HG02610 (cell line): Measurements from ENCODE around the gene LASP1NB.

Experiments used
- ATAC-seq: cut with Tn5 transposase; IDR thresholded peaks from one replicate; pipeline ENCODE4 v1.9.1; 2021; ENCODE audit warnings: mild to moderate bottlenecking, moderate library complexity; ENCODE audit not compliant: unreplicated experiment

The LASP1NB gene

DNA sequence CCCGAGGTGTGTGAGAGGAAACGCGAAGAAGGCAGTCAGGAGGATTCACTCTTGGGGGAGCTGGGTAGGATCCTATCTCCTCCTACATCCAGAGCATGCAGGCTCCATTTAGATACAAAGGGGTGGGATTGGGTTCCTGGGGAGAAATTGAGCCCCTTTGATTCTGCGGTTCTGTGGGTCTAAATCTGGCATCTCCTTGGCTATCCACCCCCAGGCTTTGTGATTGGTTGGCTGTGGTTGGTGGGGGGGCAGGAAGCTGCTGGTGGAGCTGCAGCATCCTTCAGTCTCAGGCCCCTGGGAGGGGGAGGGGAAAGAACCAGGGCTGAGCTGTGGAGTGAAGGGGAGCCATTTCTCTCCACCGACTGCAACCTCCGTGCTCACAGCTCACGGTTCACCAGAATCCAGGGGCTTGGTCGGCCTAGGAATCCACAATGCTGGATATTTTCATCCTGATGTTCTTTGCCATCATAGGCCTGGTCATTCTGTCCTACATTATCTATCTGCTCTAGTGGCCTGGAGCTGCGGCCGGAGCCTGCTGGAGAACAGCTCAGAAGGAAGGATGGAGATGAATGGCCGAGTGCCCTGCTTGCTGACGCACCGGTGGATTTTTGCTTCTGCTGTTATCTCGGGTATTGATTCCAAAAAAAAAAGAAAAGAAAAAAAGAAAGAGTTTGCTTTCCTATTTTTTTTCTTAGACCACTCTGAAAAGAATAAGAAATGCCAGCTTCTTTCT lies at the start of gene LASP1NB:
LASP1NB (plus strand) TSS at position 352 of the 733 bp plus-strand sequence.
- ATAC-seq: no peak

DNA sequence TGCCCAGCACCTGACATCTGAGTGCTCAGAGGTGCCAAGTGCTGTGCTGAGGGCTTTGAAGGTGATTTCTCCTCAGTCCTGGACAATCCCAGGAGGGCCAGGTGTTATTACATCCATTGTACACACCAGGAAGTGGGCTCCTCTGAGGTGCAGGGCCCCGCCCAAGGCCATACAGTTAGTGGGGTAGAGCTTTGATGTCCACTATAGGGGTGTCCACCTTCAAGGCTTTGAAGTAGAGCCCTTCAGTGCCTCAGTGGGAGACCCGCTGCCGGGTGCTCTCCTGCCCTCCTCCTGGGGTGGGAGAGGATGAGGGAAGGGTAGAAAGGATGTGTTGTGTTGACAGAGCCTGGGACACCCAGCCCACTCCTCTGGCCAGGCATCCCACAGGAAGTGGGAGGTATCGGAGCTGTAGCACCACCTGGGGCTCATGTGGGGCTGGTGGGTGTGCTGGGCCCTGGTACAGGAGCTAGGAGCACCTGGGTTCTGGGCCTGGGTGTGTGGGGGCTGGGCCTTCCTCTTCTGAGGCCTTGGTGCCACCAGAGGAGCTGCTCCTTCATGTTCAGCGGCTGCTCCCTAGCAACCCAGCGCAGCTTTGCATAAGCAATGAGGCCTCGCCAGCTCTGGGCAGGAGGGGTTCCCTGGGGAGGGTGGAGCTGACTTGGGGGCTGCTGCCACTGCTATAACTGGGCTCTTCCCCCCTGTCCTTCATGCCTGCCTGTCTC lies 48.1 kb upstream of the LASP1NB start:
- no peak for ATAC-seq

DNA sequence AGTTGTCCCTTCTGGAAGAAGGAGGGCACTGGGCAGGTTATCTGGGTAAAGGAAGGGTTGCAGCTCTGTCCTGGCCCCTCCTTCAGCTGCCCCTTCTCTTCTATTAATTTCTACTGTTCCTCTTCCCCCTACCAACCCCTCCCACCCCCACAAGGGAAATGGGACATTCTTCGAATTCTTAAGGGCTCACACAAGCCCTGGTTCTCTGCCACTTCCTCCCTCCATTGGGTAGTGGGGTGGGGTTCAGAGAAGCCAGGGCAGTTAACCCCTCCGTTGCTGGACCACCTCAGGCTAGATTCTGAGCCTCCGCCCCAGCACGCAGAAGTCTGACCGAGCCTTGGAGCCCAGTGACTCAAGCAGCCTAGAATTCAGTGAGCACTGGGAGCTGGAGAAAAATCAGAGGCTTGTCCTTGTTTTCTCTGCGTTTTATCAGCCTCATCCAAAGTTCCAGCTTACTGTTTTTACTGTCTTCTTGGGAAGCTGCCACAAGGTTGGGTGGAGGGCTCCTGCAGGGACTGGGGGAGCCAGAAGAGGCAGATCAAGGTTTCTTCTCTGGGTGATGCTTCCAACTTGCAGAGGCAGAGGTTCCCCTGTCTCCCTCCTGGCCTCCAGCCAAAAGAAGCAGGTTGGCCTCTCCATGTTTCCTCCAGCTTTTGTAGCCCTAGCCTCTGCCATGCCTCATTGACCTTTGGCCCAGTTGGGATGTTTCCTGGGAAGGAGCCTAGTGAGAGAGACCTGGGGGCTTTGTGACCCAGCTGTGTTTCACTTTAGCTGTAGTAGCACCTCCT lies 45.3 kb upstream of the LASP1NB start:
- ATAC-seq: no peak

DNA sequence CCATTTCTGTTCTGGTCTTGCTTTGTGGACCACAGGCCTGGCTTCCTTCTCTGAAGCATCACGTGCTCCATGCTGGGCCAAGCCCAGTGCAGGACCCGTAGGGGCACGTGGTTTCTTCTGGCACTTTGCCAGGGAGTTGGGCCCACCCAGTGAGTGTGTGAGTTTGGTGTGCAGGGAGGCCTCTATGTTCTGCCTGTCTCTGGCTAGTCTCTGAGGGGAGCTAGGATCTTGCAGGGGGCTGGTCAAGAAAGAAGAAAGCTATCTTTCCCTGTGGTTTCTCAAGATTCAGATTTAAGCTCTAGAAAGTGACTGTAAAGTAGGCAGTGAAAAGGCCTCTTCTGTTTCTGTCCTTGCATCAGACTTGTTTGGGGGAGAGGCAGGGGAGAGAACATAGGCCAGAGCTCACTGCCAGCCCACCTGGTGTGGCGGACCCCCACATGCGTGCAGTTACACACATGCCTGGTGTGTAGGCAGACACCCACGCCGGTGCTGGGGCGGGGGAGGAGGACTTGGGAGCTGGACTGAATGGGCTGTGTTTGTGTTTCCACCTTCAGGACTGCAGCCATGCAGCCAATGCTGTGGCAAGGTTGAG lies 43.7 kb upstream of the LASP1NB start:
- no peak for ATAC-seq

DNA sequence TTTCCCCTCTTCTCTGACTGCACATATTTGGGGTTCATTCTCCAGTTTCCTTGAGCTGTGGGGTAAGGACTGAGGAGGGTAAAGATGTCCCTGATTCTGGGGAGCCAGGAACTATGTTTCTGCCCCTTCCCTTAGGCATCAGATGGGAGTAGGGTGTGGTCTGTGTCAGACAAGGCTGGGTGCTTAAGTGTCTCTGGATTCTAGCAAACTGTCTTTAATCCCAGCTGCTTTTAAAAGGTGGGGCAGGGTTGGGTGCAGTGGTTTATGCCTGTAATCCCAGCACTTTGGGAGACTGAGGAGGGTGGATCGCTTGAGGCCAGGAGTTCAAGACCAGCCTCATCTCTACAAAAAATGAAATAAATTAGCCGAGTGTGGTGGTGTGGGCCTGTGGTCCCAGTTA lies 42.5 kb upstream of the LASP1NB start:
- no peak for ATAC-seq

DNA sequence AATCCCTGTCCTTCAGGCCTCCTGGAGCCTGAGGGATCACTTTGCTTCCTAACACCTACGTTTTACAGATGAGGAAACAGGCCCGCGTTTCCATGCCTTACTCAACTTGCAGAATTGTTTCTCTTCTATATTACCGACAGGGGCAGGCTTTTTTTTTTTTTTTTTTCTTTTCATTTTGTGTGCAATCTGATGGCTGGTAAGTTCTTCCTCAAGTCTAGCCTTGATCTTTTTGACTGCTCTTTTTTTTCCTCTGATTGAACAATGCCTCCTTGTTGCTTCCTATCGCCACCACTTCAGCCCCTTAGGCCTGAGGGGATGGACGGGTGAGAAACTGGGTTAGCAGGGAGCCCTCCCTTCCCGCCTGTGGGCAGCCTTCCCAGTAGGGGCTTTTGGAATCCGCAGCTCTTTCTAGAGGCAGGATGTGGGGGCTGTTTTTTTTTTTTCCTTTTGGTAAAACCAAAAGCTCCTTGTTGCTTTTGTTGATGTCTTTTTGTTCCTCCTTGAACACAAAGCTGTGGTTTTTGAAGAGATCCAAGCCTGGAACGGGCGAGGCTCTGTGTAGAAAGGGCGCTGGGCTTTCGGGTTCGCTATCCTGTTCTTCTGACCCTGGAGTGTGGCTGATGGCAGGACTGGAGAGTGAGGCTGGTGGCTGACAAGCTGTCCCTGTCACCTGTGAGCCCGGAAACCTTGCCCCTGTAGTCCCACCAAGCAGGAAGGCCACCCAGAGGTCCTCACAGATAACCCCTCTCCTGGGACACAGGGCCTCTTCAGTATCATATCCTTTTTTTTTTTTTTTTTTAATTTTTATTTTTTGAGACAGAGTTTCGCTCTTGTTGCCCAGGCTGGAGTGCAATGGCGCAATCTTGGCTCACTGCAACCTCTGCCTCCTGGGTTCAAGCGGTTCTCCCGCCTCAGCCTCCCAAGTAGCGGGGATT lies 41.6 kb upstream of the LASP1NB start:
- ATAC-seq: no peak

DNA sequence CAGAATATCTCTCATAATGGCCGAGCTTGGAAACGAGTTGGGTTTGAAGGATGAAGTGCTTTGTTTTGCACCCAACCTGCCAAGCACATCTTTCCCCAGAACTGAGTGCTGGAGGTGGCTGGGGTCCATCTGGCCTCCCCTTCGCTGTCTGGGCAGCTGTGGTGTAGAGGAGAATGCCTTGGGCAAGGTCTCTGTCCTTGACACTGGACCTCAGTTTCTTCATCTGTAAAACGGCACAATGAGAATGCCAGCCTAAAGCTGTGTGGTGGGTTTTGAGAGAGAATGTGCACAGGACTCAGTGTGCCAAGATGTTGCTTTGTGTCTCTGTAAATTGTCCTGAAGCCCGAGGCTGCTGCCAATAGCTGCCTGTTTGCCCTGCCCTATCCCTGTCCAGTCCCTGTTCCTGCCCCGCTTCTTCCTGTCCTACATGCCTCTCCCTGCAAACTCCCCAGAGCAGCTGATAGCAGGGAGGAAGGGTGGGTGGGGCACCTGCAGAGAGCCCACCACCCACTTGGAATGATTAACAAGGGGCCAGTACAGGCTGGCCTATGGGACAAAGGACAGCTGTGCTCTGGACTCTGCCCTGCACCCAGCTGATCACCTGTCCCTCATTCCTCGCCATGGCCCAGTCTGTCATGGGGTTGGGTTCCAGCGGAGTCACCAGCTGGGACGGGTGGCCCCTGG lies 40.2 kb upstream of the LASP1NB start:
- no peak for ATAC-seq

DNA sequence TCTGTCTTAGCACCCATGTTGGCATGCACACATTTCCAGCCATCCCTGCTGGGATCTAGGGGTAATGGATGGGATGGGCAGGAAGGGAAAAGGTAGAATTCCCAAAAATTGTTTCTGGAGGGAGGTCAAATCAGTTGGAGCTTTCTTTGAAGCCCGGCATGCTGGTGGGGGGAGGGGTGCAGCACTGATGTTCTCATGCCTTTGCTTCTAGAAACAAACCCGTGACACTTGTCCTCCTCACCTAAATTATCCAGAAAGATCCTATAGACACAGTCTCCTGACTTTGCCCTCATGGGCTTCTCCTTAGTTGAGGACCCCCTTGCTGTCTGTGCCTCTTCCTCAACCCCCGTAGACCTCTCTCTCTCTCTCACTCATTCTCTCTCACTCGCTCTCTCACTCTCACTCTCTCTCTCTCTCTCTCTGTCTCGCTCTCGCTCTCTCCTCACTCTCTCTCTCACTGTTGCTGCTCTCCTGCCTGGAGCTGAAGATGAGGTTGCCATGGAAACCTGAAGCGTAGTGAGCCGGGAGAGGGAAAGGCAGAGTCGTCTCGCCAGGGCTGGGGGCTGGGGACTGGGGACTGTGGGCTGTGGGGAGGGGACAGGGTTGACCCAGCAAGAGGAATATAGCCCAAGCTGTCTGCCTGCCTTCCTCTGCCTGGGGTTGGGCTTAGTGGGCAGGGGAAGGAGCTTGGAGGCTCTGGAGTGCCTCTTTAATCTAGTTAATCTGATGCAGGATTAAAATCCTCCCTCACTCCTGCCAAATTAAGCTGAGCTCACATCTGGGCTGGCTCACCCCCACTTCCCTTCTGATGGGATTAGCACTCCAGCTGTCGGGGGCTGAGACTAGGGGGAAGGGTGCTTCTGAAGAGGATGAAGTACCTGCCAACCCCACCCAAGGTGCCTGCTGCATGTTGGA lies 39.4 kb upstream of the LASP1NB start:
- ATAC-seq: no peak

DNA sequence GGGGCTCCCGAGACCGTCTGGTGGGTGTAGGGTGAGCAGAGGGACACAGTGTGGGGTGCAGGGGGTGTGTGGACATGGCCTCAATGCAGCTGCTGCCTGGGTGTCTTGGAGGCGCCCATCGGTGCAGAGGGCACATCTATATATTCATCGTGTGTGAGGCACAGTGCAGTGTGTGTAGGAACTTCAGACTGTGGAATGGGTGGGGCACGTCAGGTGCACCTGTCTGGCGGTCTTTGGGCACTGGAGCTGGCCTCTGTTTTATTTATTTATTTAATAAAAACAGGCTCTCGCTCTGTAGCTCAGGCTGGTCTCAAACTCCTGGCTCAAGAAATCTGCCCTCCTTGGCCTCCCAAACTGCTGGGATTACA lies 38.8 kb upstream of the LASP1NB start:
- ATAC-seq: no peak

DNA sequence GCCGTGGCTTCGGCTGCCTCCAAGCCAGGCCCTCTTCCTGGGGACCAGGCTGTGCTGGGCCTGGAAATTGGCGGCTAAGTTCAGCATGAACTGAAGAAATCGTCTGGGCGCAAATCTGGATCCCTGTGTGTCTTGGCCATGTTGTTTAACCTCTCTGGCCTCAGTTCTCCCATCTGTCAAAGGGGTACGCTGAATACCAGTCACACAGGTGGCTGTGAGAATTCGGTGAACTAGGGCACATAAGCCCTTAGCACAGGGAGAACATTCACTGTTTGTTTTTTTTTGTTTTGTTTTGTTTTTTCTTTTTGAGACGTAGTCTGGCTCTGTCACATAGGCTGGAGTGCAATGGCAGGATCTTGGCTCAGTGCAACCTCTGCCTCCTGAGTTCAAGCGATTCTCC lies 36.6 kb upstream of the LASP1NB start:
- no peak for ATAC-seq

DNA sequence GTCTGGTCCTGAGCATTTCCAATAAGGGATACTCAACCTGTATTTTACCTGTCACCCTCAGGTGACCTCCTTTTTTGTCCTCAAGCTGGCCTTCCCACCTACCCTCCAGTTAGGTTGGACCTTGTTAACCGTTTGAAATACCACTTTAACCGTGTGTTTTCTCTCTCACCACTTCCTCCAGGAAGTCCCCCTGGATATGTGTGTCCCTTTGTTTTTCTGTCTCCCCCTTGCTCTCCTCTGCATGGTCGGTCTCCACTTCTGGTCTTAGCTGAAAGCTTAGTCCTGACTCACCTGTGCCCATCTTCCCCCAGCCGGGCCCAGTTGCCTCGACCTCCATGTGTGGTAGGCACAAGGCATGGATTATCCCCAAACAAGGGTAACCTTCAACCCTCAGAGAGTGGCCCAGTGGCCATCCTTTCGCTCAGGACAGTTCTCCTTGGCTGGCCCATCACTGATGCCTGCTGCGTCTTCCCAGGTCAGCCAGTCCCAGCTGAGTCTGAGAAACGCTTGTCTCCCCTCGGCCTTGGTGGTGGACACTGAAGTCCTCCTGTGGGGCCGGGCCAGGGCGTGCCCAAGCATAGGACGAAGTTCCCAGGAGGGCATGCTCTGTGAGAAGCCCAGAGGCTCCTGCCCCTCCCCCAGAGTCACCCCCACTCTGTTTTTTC lies 35.5 kb upstream of the LASP1NB start:
- no peak for ATAC-seq

DNA sequence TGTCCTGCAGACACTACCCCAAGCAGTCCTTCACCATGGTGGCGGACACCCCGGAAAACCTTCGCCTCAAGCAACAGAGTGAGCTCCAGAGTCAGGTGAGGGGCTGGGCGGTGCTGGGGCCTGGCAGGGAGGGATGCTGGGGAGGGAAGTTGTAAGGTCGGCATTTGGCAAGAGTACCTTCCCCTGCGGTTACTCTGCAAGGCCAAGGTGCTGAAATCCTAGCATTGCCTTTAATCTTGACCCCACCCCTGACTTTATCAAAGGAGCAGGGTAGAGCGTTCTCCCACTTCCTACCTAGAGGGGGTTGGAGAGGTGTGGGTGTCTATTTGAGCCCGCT lies 35.0 kb upstream of the LASP1NB start:
- no peak for ATAC-seq

DNA sequence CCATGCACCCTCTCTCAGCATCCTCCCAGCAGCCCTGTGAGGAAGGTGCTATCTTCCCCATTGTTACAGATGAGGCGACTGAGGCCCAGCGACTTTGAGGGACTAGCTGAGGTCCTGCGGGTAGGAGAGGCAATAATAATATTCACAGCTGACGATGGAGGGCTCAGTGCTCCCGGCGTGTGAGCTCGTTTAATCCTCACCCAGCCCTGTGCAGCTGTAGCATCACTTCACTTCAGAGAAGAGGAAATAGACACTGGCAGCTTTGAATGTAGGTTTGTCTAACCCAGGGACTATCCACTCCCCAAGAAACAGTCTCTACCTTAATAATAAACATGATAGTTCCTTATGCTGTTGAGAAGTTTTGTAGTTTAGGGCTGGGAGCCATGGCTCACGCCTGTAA lies 34.0 kb upstream of the LASP1NB start:
- no peak for ATAC-seq

DNA sequence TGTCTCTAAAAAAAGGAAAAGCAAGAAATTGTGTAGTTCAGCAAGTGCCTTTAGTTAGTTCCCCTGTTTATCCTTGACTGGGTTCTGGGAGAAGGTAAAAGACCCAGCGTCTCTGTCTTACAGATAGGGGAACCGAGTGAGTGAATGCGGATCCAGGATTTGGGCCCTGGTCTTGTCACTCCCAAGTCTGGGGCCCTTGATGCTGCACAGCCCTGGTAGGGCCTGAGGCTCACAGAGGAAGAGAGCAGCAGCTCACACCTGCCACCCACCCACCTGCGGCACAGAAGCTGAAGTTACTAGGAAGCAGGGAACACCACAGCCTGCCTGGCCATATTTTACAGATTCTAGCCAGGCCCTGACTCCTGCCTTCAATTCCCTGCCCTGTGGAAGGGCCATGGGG lies 33.3 kb upstream of the LASP1NB start:
- ATAC-seq: no peak

DNA sequence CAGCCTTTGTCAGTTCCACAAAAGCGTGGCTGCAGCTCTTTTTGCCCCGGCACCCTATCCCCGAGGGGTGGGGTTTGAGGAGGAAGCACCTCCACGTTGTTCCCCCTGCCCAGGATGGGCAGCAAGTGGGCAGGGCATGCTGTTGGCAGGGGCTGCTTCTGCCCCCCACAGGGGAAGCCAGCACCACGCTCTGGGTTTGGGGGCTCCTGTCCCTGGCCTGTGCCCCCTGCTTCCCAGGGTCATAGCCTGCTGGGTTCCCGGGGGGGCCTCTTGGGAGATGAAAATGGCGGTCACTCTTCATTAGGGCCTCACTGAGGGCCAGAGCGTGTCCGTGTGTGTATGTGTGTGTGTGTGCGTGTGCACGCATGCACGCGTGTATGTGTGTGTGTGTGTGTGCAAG lies 32.8 kb upstream of the LASP1NB start:
- no peak for ATAC-seq

DNA sequence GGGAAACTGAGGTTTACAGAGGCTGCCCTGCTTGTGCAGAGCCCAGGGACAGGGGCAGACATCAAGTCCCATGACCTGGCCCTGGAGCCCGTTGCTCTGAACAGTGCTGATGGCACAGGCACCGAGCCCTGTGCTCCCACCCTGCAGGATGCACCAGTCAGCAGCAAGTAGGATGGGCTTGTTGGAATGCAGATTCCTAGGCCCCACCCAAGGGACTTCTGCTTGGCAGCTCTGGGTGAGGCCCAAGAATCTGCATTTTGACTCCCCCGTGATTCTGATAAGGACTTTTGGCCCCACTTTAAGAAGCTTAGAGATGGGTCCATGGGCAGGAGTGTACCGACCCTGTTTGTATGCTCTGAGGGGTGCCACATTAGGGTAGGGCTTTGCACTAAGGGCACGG lies 32.3 kb upstream of the LASP1NB start:
- no peak for ATAC-seq

DNA sequence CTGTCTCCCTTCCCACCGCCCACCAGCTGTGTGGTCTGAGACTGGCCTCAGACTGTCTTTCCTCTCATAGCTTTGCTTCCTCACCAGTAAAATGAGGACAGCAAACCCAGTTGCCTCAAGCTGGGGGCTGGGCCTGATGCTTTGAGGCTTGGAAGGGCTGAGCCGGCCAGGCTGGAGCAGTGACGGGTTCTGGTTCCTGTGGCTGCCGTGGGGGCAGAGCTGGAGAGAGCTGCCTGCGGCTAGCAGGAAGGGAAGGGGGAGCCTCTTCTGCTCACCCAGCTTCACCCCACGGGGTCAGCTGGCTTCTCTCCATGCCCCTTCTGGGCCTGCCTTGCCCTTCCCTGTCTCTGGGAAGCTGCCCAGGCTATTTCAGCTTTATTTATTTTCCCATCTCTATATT lies 31.8 kb upstream of the LASP1NB start:
- no peak for ATAC-seq

DNA sequence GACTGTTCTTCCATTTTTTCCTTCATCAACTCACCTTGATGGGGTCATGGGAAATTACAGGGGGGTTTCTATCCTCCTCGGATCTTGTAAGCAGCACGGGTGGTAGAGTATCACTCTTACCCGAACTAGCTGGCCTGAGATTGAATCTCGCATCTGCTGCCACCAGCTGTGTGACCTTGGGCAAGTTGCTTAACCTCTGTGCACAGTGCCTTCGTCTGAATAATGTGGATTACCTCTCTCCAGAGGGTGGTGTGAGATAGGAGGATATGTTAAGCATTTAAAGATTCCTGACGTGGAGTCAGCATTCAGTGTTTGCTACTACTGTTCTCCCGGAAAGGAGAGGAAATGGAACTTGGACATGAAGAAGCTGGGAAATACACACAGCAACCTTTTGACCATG lies 31.1 kb upstream of the LASP1NB start:
- ATAC-seq: no peak
